ENCODE measurements around the gene BTNL2. TPM values are rescaled to one million over a fixed set of nuclear protein-coding genes. Genes with fewer than 3 reads are reported as not detected.

BTNL2 gene
- total RNA-seq, 1 donor from 2014 or later = not detected

- H3K4me3 ChIP-seq (ENCODE audit: low read depth, low read length) = no peak overlapping the region
- DNase-seq (ENCODE audit: low read depth) = no peak
- TF ChIP-seq CTCF (IDR thresholded peaks at IDR 0.05; ENCODE audit: insufficient read depth, low read length, poor library complexity, severe bottlenecking) = no peak
- no peaks in the 10 kb centered on the region for H3K27me3 ChIP-seq (ENCODE audit: control insufficient read depth, insufficient read depth, low read length)
- no peaks in the 10 kb centered on the region for H3K36me3 ChIP-seq (ENCODE audit: control insufficient read depth, insufficient read depth, low read length)
These were observed 36.1 kb upstream of the BTNL2 start for GRCh38 chr6:32442977-32443552.

GRCh38 chr6:32442243-32442667 lies 35.3 kb upstream of the BTNL2 start:
- no peak overlapping the region for H3K4me3 ChIP-seq (ENCODE audit: low read depth, low read length)
- no peaks in the 10 kb centered on the region for H3K27me3 ChIP-seq (ENCODE audit: control insufficient read depth, insufficient read depth, low read length)
- TF ChIP-seq CTCF (IDR thresholded peaks at IDR 0.05; ENCODE audit: insufficient read depth, low read length, poor library complexity, severe bottlenecking) = no peak
- no peaks in the 10 kb centered on the region for H3K36me3 ChIP-seq (ENCODE audit: control insufficient read depth, insufficient read depth, low read length)
- no peak for DNase-seq (ENCODE audit: low read depth)

DNA sequence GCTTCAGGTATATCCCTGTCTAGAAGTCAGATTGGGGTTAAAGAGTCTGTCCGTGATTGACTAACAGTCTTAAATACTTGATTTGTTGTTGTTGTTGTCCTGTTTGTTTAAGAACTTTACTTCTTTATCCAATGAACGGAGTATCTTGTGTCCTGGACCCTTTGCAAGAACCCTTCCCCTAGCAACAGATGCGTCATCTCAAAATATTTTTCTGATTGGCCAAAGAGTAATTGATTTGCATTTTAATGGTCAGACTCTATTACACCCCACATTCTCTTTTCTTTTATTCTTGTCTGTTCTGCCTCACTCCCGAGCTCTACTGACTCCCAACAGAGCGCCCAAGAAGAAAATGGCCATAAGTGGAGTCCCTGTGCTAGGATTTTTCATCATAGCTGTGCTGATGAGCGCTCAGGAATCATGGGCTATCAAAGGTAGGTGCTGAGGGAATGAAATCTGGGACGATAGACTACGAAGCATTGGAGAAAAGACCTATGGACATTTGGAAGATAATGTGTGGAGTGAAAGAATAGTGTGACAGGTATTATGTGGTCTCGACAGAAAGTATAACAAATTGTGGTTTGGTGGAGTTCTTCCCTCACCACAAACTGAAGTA lies 32.7 kb upstream of the BTNL2 start, which contains the start of gene HLA-DRA:
Gene HLA-DRA (plus strand): TSS at position 286 of the 613 bp plus-strand sequence. CDS start 64 bp downstream, at position 350.
- Histone ChIP-seq H3K4me3 (ENCODE audit: low read depth, low read length) (no peak within 1 kb of the TSS), H3K27me3 (ENCODE audit: control insufficient read depth, insufficient read depth, low read length) (peaks cover 2% of the 10 kb centered on the region), H3K36me3 (ENCODE audit: control insufficient read depth, insufficient read depth, low read length) (no peaks in the 10 kb centered on the region)
- TF ChIP-seq CTCF (IDR thresholded peaks at IDR 0.05; ENCODE audit: insufficient read depth, low read length, poor library complexity, severe bottlenecking) = no peak
- no peak for DNase-seq (ENCODE audit: low read depth)

GRCh38 chr6:32439139-32439538 lies 32.2 kb upstream of the BTNL2 start:
- Histone ChIP-seq H3K27me3 (ENCODE audit: control insufficient read depth, insufficient read depth, low read length) (peaks cover 2% of the 10 kb centered on the region), H3K36me3 (ENCODE audit: control insufficient read depth, insufficient read depth, low read length) (no peaks in the 10 kb centered on the region), H3K4me3 (ENCODE audit: low read depth, low read length) (no peak overlapping the region)
- DNase-seq (ENCODE audit: low read depth) = no peak
- no peak for TF ChIP-seq CTCF (IDR thresholded peaks at IDR 0.05; ENCODE audit: insufficient read depth, low read length, poor library complexity, severe bottlenecking)

GRCh38 chr6:32436995-32437836 lies 30.2 kb upstream of the BTNL2 start:
- H3K4me3 ChIP-seq (ENCODE audit: low read depth, low read length) = no peak overlapping the region
- no peak for TF ChIP-seq CTCF (IDR thresholded peaks at IDR 0.05; ENCODE audit: insufficient read depth, low read length, poor library complexity, severe bottlenecking)
- H3K27me3 ChIP-seq (ENCODE audit: control insufficient read depth, insufficient read depth, low read length) = peaks cover 2% of the 10 kb centered on the region
- no peak for DNase-seq (ENCODE audit: low read depth)
- no peaks in the 10 kb centered on the region for H3K36me3 ChIP-seq (ENCODE audit: control insufficient read depth, insufficient read depth, low read length)
